GM21515 (cell line): ENCODE data around the gene MYL9.
"Not testable (repeated sequence)": the region's sequence is repeated elsewhere in the genome, so short reads cannot be mapped to it uniquely, and the experiment has no call there.

Experiments used
- ATAC-seq: cut with Tn5 transposase; IDR thresholded peaks from one replicate; pipeline ENCODE4 v1.9.1; 2021; ENCODE audit not compliant: unreplicated experiment

Gene MYL9

GRCh38 chr20:36541227-36541767 is at the start of gene MYL9:
TSS of gene MYL9 (plus strand) at chr20:36541519. CDS start at chr20:36544885, 3,366 bp downstream.
- ATAC-seq, result no peak

- no peak for ATAC-seq
These were observed 49.3 kb upstream of the MYL9 start for GRCh38 chr20:36491901-36492617.

- no peak for ATAC-seq
These were observed 48.1 kb upstream of the MYL9 start for GRCh38 chr20:36493051-36493800.

- ATAC-seq, result no peak
These were observed 47.6 kb upstream of the MYL9 start for GRCh38 chr20:36493801-36494114.

- no peak for ATAC-seq
These were observed 44.3 kb upstream of the MYL9 start for GRCh38 chr20:36496707-36497669.

- no peak for ATAC-seq
These were observed 43.5 kb upstream of the MYL9 start for GRCh38 chr20:36497856-36498255.

GRCh38 chr20:36498386-36499179 is 42.7 kb upstream of the MYL9 start:
- no peak for ATAC-seq

GRCh38 chr20:36499211-36499610 is 42.1 kb upstream of the MYL9 start:
- no peak for ATAC-seq

- no peak for ATAC-seq
These were observed 41.4 kb upstream of the MYL9 start for GRCh38 chr20:36499723-36500501.

- no peak for ATAC-seq
These were observed 39.8 kb upstream of the MYL9 start for GRCh38 chr20:36501367-36502006.

GRCh38 chr20:36504295-36504694 is 37.0 kb upstream of the MYL9 start:
- no peak for ATAC-seq

GRCh38 chr20:36506253-36506652 is 35.1 kb upstream of the MYL9 start:
- no peak for ATAC-seq

GRCh38 chr20:36507746-36508145 is 33.6 kb upstream of the MYL9 start:
- ATAC-seq, result no peak

GRCh38 chr20:36519012-36519719 is 22.2 kb upstream of the MYL9 start:
- ATAC-seq, result no peak

- ATAC-seq, result no peak
These were observed 21.4 kb upstream of the MYL9 start for GRCh38 chr20:36519944-36520343.

- no peak for ATAC-seq
These were observed 19.8 kb upstream of the MYL9 start for GRCh38 chr20:36521526-36521925.

GRCh38 chr20:36522412-36522811 is 18.9 kb upstream of the MYL9 start:
- not testable (repeated sequence) for ATAC-seq

GRCh38 chr20:36523341-36523740 is 18.0 kb upstream of the MYL9 start:
- ATAC-seq, result no peak
